Measurements from ENCODE around the gene TMEM219.

TMEM219 gene

DNA sequence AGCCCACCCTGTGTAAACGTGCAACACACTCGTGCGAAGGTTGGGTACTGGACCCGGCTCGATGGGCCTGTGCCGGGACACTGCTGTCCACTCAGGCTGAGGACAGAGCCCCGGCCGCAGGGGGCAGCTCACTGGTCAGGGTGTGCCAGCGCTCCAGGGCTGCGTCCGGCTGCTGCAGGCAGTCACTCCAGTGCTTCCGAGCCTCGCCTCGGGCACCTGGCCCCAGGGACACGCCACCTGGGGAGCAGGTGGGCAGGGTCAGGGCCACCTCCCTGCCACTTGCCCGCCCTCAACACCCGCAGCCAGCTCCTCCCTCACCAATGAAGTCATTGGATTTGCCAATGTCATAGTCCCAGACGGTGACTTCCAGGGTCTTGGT lies 44.2 kb downstream of the TMEM219 start:
- Histone ChIP-seq H3K4ac (ENCODE audit: low read depth in 1 of 2, low read length in 2 of 2) (no peak overlapping the region), H3K27me3 (ENCODE audit: control insufficient read depth in 1 of 2, insufficient read depth in 1 of 2, low read length in 2 of 2) (peaks cover 21 to 36% of the 10 kb centered on the region in 2 experiments), H3K4me1 (ENCODE audit: control insufficient read depth, insufficient read depth, low read depth, low read length) (peaks cover 12% of the 10 kb centered on the region), H2BK12ac (ENCODE audit: low read length in 2 of 2) (peak overlapping the region in 1 of 2 experiments; percentile 37), H2BK5ac (ENCODE audit: low read depth, low read length, poor library complexity, severe bottlenecking) (no peak overlapping the region), H2BK15ac (ENCODE audit: low read depth, poor library complexity, severe bottlenecking) (no peak overlapping the region), H4K8ac (ENCODE audit: low read length) (no peak overlapping the region), H3K27ac (ENCODE audit: low read length, poor library complexity, severe bottlenecking) (no peak overlapping the region), H3K9ac (ENCODE audit: low read length) (no peak overlapping the region), H3K9me3 (ENCODE audit: control insufficient read depth, low read length) (no peaks in the 10 kb centered on the region), H2BK120ac (ENCODE audit: low read depth, low read length) (no peak overlapping the region), H3K4me3 (ENCODE audit: insufficient read depth in 1 of 2, low read depth in 1 of 2, low read length in 2 of 2) (no peak overlapping the region), H4K91ac (ENCODE audit: low read length) (no peak overlapping the region), H2AK5ac (ENCODE audit: low read length, severe bottlenecking) (no peak overlapping the region), H3K18ac (ENCODE audit: low read depth in 1 of 2, low read length in 2 of 2) (no peak overlapping the region), H3K36me3 (ENCODE audit: control insufficient read depth in 1 of 2, insufficient read depth in 2 of 2, low read depth in 1 of 2, low read length in 2 of 2) (peaks cover 17 to 58% of the 10 kb centered on the region in 2 experiments), H3K23ac (ENCODE audit: low read length in 2 of 2) (no peak overlapping the region), H3K79me1 (replicated peaks; ENCODE audit: low read length, poor library complexity, severe bottlenecking) (peaks cover 7% of the 10 kb centered on the region), H3K4me2 (ENCODE audit: low read length, poor library complexity, severe bottlenecking) (no peak overlapping the region), H3K14ac (ENCODE audit: low read length in 2 of 2) (no peak overlapping the region), H2AFZ (ENCODE audit: low read depth, low read length) (no peak overlapping the region)
- DNase-seq, result no peak
- WGBS, result 97% methylated on average over 18 of the region's 18 CpGs

DNA sequence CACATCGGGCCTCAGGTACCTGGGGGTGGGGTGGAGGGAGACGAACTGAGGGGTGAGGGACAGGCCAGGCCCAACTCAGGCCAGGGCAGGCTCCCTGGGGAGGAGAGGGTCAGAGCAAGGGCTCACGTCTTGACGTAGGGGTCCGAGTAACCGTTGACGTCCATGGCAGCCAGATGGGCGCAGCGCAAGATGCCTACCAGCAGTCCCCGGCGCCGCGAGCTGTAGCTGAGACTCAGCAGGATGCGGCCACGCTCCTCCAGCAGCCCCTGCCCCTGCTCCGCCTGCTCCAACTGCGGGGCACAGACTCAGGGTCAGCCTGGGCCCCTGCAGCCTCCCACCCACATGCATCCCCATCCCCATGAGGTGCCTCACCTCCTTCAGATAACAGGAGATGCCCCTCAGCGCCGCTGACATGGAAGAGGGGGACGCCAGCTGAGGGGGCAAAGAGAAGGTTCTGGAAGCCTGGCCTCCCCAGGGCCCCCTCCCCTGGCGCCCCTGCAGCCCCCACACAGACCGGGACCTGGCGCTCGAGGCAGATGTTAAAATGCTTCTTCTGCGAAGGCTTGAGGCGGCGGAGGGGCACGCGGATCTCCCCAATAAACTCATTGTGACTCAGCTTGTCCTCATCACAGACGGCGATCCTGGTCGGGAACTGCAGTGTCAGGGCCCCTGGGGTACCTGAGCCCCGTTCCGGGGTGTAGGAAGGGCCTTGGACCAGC lies 44.9 kb downstream of the TMEM219 start:
- no peak overlapping the region for H2AFZ ChIP-seq (ENCODE audit: low read depth, low read length)
- H3K4ac ChIP-seq (ENCODE audit: low read depth in 1 of 2, low read length in 2 of 2), result no peak overlapping the region
- no peak for DNase-seq
- no peak overlapping the region for H2AK5ac ChIP-seq (ENCODE audit: low read length, severe bottlenecking)
- no peak overlapping the region for H3K27ac ChIP-seq (ENCODE audit: low read length, poor library complexity, severe bottlenecking)
- no peak overlapping the region for H3K4me2 ChIP-seq (ENCODE audit: low read length, poor library complexity, severe bottlenecking)
- H3K4me3 ChIP-seq (ENCODE audit: insufficient read depth in 1 of 2, low read depth in 1 of 2, low read length in 2 of 2), result no peak overlapping the region
- H3K9ac ChIP-seq (ENCODE audit: low read length), result no peak overlapping the region
- no peak overlapping the region for H4K8ac ChIP-seq (ENCODE audit: low read length)
- no peak overlapping the region for H2BK5ac ChIP-seq (ENCODE audit: low read depth, low read length, poor library complexity, severe bottlenecking)
- H3K36me3 ChIP-seq (ENCODE audit: control insufficient read depth in 1 of 2, insufficient read depth in 2 of 2, low read depth in 1 of 2, low read length in 2 of 2), result peaks cover 13 to 50% of the 10 kb centered on the region in 2 experiments
- 93% methylated on average over 34 of the region's 34 CpGs for WGBS
- H3K9me3 ChIP-seq (ENCODE audit: control insufficient read depth, low read length), result no peaks in the 10 kb centered on the region
- no peak overlapping the region for H4K91ac ChIP-seq (ENCODE audit: low read length)
- H2BK12ac ChIP-seq (ENCODE audit: low read length in 2 of 2), result no peak overlapping the region
- no peak overlapping the region for H3K18ac ChIP-seq (ENCODE audit: low read depth in 1 of 2, low read length in 2 of 2)
- no peak overlapping the region for H3K23ac ChIP-seq (ENCODE audit: low read length in 2 of 2)
- no peak overlapping the region for H2BK120ac ChIP-seq (ENCODE audit: low read depth, low read length)
- H3K79me1 ChIP-seq (replicated peaks; ENCODE audit: low read length, poor library complexity, severe bottlenecking), result peaks cover 5% of the 10 kb centered on the region
- H3K27me3 ChIP-seq (ENCODE audit: control insufficient read depth in 1 of 2, insufficient read depth in 1 of 2, low read length in 2 of 2), result peaks cover 28 to 40% of the 10 kb centered on the region in 2 experiments
- H2BK15ac ChIP-seq (ENCODE audit: low read depth, poor library complexity, severe bottlenecking), result no peak overlapping the region
- peaks cover 20% of the 10 kb centered on the region for H3K4me1 ChIP-seq (ENCODE audit: control insufficient read depth, insufficient read depth, low read depth, low read length)
- no peak overlapping the region for H3K14ac ChIP-seq (ENCODE audit: low read length in 2 of 2)

DNA sequence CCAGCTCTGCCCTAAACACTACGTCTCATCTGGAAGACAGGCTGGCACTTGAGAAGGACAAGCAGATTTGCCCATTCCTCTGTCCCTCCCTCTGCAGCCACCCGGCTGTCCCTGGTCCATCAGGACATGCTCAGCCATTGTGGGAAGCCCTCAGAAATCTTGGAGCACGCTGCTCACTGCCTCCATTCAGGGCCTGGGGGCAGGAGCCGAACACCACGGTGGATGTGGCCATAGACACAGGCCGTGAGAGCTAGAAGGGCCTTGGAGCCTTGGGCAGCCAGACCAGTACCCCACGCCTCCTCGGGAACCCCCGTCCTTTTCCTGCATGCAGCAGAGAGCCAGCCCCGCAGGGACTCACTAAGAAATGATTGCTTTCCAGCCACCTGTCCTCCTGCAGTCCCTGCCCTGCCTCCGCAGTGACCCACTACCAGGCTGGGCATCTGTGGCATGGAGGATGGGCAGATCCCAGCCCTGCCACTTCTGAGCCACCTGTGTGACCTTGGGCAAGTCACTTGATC lies 45.6 kb downstream of the TMEM219 start:
- Histone ChIP-seq H3K4me3 (ENCODE audit: insufficient read depth in 1 of 2, low read depth in 1 of 2, low read length in 2 of 2) (no peak overlapping the region), H3K27ac (ENCODE audit: low read length, poor library complexity, severe bottlenecking) (no peak overlapping the region), H3K4me1 (ENCODE audit: control insufficient read depth, insufficient read depth, low read depth, low read length) (peaks cover 20% of the 10 kb centered on the region), H3K9ac (ENCODE audit: low read length) (no peak overlapping the region), H3K27me3 (ENCODE audit: control insufficient read depth in 1 of 2, insufficient read depth in 1 of 2, low read length in 2 of 2) (peaks cover 33 to 44% of the 10 kb centered on the region in 2 experiments), H2AK5ac (ENCODE audit: low read length, severe bottlenecking) (no peak overlapping the region), H3K79me1 (replicated peaks; ENCODE audit: low read length, poor library complexity, severe bottlenecking) (peaks cover 5% of the 10 kb centered on the region), H3K4ac (ENCODE audit: low read depth in 1 of 2, low read length in 2 of 2) (no peak overlapping the region), H2BK5ac (ENCODE audit: low read depth, low read length, poor library complexity, severe bottlenecking) (no peak overlapping the region), H3K36me3 (ENCODE audit: control insufficient read depth in 1 of 2, insufficient read depth in 2 of 2, low read depth in 1 of 2, low read length in 2 of 2) (peaks cover 10 to 44% of the 10 kb centered on the region in 2 experiments), H2BK12ac (ENCODE audit: low read length in 2 of 2) (no peak overlapping the region), H3K14ac (ENCODE audit: low read length in 2 of 2) (no peak overlapping the region), H3K23ac (ENCODE audit: low read length in 2 of 2) (no peak overlapping the region), H2BK15ac (ENCODE audit: low read depth, poor library complexity, severe bottlenecking) (no peak overlapping the region), H3K18ac (ENCODE audit: low read depth in 1 of 2, low read length in 2 of 2) (no peak overlapping the region), H4K8ac (ENCODE audit: low read length) (no peak overlapping the region), H2BK120ac (ENCODE audit: low read depth, low read length) (no peak overlapping the region), H3K9me3 (ENCODE audit: control insufficient read depth, low read length) (no peaks in the 10 kb centered on the region), H3K4me2 (ENCODE audit: low read length, poor library complexity, severe bottlenecking) (no peak overlapping the region), H4K91ac (ENCODE audit: low read length) (no peak overlapping the region), H2AFZ (ENCODE audit: low read depth, low read length) (no peak overlapping the region)
- WGBS, result 93% methylated on average over 11 of the region's 11 CpGs
- DNase-seq, result no peak

DNA sequence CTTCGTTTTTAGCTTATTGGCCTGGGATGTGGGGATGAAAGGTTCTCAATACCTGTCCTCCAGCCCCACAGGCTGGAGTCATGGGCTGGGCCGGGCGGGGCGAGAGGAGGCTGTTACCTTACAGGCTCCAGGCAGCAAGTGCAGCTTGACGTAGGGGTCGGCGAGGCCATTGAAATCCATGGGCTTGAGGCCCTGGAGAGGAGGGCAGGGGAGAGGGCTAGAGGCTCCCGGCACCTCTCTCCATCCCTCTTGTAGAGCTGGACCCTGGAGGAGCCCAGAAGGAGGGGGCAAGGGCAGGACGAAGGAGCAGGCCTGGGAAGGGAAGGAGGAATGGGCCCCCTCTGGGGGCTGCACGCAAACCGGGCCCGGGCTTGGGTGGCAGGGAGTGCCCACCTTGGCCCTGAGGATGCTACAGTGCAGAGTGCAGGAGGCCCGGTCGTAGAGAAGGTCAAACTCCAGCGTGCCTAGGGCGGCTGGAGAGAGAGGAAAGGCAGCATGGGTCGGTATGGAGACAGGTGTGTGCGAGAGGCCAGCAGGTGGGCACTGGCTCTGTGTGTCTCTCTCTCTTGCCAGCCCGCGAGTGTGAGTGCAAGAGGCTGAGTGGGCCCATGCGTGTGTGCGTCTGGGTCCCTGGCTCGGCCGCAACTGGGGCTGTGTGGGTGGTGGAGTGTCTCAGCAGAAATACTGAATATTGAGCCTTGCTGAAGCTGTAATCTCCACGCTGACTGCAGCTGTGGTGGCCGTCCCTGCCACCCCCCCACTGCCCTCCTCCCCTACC lies 47.4 kb downstream of the TMEM219 start:
- H2AFZ ChIP-seq (ENCODE audit: low read depth, low read length), result no peak overlapping the region
- no peak for DNase-seq
- WGBS, result 70% methylated on average over 20 of the region's 26 CpGs
- H2AK5ac ChIP-seq (ENCODE audit: low read length, severe bottlenecking), result no peak overlapping the region
- no peak overlapping the region for H4K91ac ChIP-seq (ENCODE audit: low read length)
- no peak overlapping the region for H2BK5ac ChIP-seq (ENCODE audit: low read depth, low read length, poor library complexity, severe bottlenecking)
- no peak overlapping the region for H2BK15ac ChIP-seq (ENCODE audit: low read depth, poor library complexity, severe bottlenecking)
- H3K27me3 ChIP-seq (ENCODE audit: control insufficient read depth in 1 of 2, insufficient read depth in 1 of 2, low read length in 2 of 2), result peaks cover 33 to 44% of the 10 kb centered on the region in 2 experiments
- H3K9me3 ChIP-seq (ENCODE audit: control insufficient read depth, low read length), result no peaks in the 10 kb centered on the region
- no peak overlapping the region for H2BK120ac ChIP-seq (ENCODE audit: low read depth, low read length)
- no peak overlapping the region for H3K4me2 ChIP-seq (ENCODE audit: low read length, poor library complexity, severe bottlenecking)
- no peak overlapping the region for H3K9ac ChIP-seq (ENCODE audit: low read length)
- no peak overlapping the region for H2BK12ac ChIP-seq (ENCODE audit: low read length in 2 of 2)
- H3K14ac ChIP-seq (ENCODE audit: low read length in 2 of 2), result no peak overlapping the region
- H3K4ac ChIP-seq (ENCODE audit: low read depth in 1 of 2, low read length in 2 of 2), result no peak overlapping the region
- H4K8ac ChIP-seq (ENCODE audit: low read length), result no peak overlapping the region
- peaks cover 0 to 26% of the 10 kb centered on the region in 2 experiments for H3K36me3 ChIP-seq (ENCODE audit: control insufficient read depth in 1 of 2, insufficient read depth in 2 of 2, low read depth in 1 of 2, low read length in 2 of 2)
- H3K27ac ChIP-seq (ENCODE audit: low read length, poor library complexity, severe bottlenecking), result no peak overlapping the region
- H3K4me1 ChIP-seq (ENCODE audit: control insufficient read depth, insufficient read depth, low read depth, low read length), result peaks cover 20% of the 10 kb centered on the region
- peaks cover 3% of the 10 kb centered on the region for H3K79me1 ChIP-seq (replicated peaks; ENCODE audit: low read length, poor library complexity, severe bottlenecking)
- no peak overlapping the region for H3K4me3 ChIP-seq (ENCODE audit: insufficient read depth in 1 of 2, low read depth in 1 of 2, low read length in 2 of 2)
- H3K18ac ChIP-seq (ENCODE audit: low read depth in 1 of 2, low read length in 2 of 2), result no peak overlapping the region
- H3K23ac ChIP-seq (ENCODE audit: low read length in 2 of 2), result no peak overlapping the region

Data from mesenchymal stem cell (in vitro differentiated cells and primary cell).